Islet precursor cell (in vitro differentiated cells): ENCODE results near the gene MRPL47.
A peak's percentile ranks its signal among the peaks of the same experiment; 100 is the strongest.

Experiments used
- DNase-seq: peaks from one replicate; pipeline ENCODE4 v3.0.0-alpha.2; 2018

Gene MRPL47

GRCh38 chr3:179590669-179591068 is 13.8 kb downstream of the MRPL47 start:
- DNase-seq = no peak

- no peak for DNase-seq
Observed at GRCh38 chr3:179589143-179589542, 15.3 kb downstream of the MRPL47 start.

- DNase-seq = no peak
Observed at GRCh38 chr3:179580992-179581391, 23.4 kb downstream of the MRPL47 start.

- no peak for DNase-seq
Observed at GRCh38 chr3:179565496-179565895, 38.9 kb downstream of the MRPL47 start.

GRCh38 chr3:179563271-179563783 is 41.1 kb downstream of the MRPL47 start:
- peak; percentile 84 for DNase-seq

GRCh38 chr3:179562591-179563270 is 41.7 kb downstream of the MRPL47 start, which contains the start of gene ACTL6A:
TSS of gene ACTL6A (plus strand) at chr3:179562926. CDS start at chr3:179563093, 167 bp downstream.
- DNase-seq = peak; percentile 100

- DNase-seq = no peak
Observed at GRCh38 chr3:179560791-179561190, 43.6 kb downstream of the MRPL47 start.

- peak; percentile 76 for DNase-seq
Observed at GRCh38 chr3:179558742-179559364, 45.6 kb downstream of the MRPL47 start.

- DNase-seq = no peak
Observed at GRCh38 chr3:179551349-179552105, 52.9 kb downstream of the MRPL47 start.

GRCh38 chr3:179546814-179547241 is 57.6 kb downstream of the MRPL47 start:
- DNase-seq = peak; percentile 84

GRCh38 chr3:179544981-179545645 is 59.3 kb downstream of the MRPL47 start:
- DNase-seq = no peak

- no peak for DNase-seq
Observed at GRCh38 chr3:179542375-179542774, 62.1 kb downstream of the MRPL47 start.

- no peak for DNase-seq
Observed at GRCh38 chr3:179541596-179541995, 62.8 kb downstream of the MRPL47 start.

GRCh38 chr3:179541094-179541493 is 63.3 kb downstream of the MRPL47 start:
- DNase-seq = no peak
